GM12878 (cell line): ENCODE data around the gene CHRNG.

ENCODE experiments used
- SKIL ChIP-seq: fragments of 450-650 bp; IDR thresholded peaks from 2 replicates; pipeline ENCODE4 v1.6.1; 2017; ENCODE audit warnings: mild to moderate bottlenecking, low read depth, inconsistent platforms; ENCODE audit not compliant: poor library complexity, severe bottlenecking
- ZZZ3 ChIP-seq: IDR thresholded peaks from 2 replicates; pipeline ENCODE4 v1.6.1; 2011; ENCODE audit warnings: low read depth; ENCODE audit not compliant: control insufficient read depth, insufficient read length

- TF ChIP-seq SKIL (no peak), ZZZ3 (no peak)
Measured at GRCh38 chr2:232587512-232587911, 48.0 kb downstream of the CHRNG start.
